NCI-H1417 treated with DMSO at 0.1 percent for 48 hours (cell line): ENCODE results near the gene CFAP99.
"Not testable (repeated sequence)": the region's sequence is repeated elsewhere in the genome, so short reads cannot be mapped to it uniquely, and the experiment has no call there.

Experiments
- DNase-seq: peaks from one replicate; lab custom pipeline; 2025; lab: John Stamatoyannopoulos, UW

The CFAP99 gene

GRCh38 chr4:2429945-2430757 lies 11.4 kb downstream of the CFAP99 start:
- not testable (repeated sequence) for DNase-seq

- DNase-seq = no peak
Observed at GRCh38 chr4:2432004-2432403, 13.2 kb downstream of the CFAP99 start.

- no peak for DNase-seq
Observed at GRCh38 chr4:2432991-2433530, 14.3 kb downstream of the CFAP99 start.

- no peak for DNase-seq
Observed at GRCh38 chr4:2433609-2434350, 15.0 kb downstream of the CFAP99 start.

- no peak for DNase-seq
Observed at GRCh38 chr4:2434420-2434819, 15.7 kb downstream of the CFAP99 start.

- no peak for DNase-seq
Observed at GRCh38 chr4:2436301-2436700, 17.5 kb downstream of the CFAP99 start.

- DNase-seq = no peak
Observed at GRCh38 chr4:2436761-2437474, 18.2 kb downstream of the CFAP99 start.

GRCh38 chr4:2437475-2438215 lies 18.9 kb downstream of the CFAP99 start:
- DNase-seq = no peak

- DNase-seq = no peak
Observed at GRCh38 chr4:2438822-2439718, 20.3 kb downstream of the CFAP99 start.

- DNase-seq = no peak
Observed at GRCh38 chr4:2441393-2442174, 22.8 kb downstream of the CFAP99 start.

- DNase-seq = no peak
Observed at GRCh38 chr4:2442175-2442993, 23.6 kb downstream of the CFAP99 start.

GRCh38 chr4:2443061-2443730 lies 24.4 kb downstream of the CFAP99 start:
- DNase-seq = no peak

GRCh38 chr4:2443956-2444740 lies 25.4 kb downstream of the CFAP99 start:
- no peak for DNase-seq

GRCh38 chr4:2445130-2445529 lies 26.4 kb downstream of the CFAP99 start:
- no peak for DNase-seq

- DNase-seq = no peak
Observed at GRCh38 chr4:2445571-2445970, 26.8 kb downstream of the CFAP99 start.

- DNase-seq = no peak
Observed at GRCh38 chr4:2446656-2447564, 28.2 kb downstream of the CFAP99 start.

- DNase-seq = no peak
Observed at GRCh38 chr4:2448589-2448988, 29.8 kb downstream of the CFAP99 start.
